ENCODE measurements around the gene NOS3. TPM values are rescaled to one million over a fixed set of nuclear protein-coding genes. Genes with fewer than 3 reads are reported as not detected.

NOS3 gene
- total and polyA plus RNA-seq, 3 experiments from 2014 or later = 5.2 to 10.6 (median 9.9) TPM

- H3K4me1 ChIP-seq (ENCODE audit: insufficient read depth, low read length) = peaks cover 20% of the 10 kb centered on the region
- Mint-ChIP-seq H3K27me3 (peaks cover 0 to 1% of the 10 kb centered on the region in 2 donors), H3K9me3 (no peaks in the 10 kb centered on the region), H3K4me1 (peaks cover 18 to 35% (median 28%) of the 10 kb centered on the region in 3 donors), H3K27ac (peak within 1 kb of the TSS; percentile 98 to 100 (median 99)), H3K4me3 (peak within 1 kb of the TSS; percentile 87 to 98 (median 96)), H3K36me3 (peaks cover 0 to 31% (median 3%) of the 10 kb centered on the region in 3 donors)
- DNase-seq = peak; percentile 93 to 99 (median 99)
- peak within 1 kb of the TSS; percentile 100 for H3K4me3 ChIP-seq (ENCODE audit: low read length)
- no peaks in the 10 kb centered on the region for H3K9me3 ChIP-seq (ENCODE audit: low read length)
- H3K36me3 ChIP-seq (ENCODE audit: insufficient read depth, low read length) = no peaks in the 10 kb centered on the region
- no peaks in the 10 kb centered on the region for H3K27me3 ChIP-seq (ENCODE audit: insufficient read depth, low read length, poor library complexity, severe bottlenecking)
- H3K27ac ChIP-seq (ENCODE audit: low read depth, low read length) = peak within 1 kb of the TSS; percentile 90
- ChIA-PET CTCF (interaction anchor here (0.6 to 3.2 kb wide), 25 partner anchors 9 to 1181 kb away, joined by 3 to 35 read pairs (median 4); partner anchors contain the start of genes NOS3, SLC4A2 and TMUB1), POLR2A (interaction anchor here (0.6 to 1.5 kb wide), 9 partner anchors 10 to 314 kb away, joined by 3 to 13 read pairs (median 5); partner anchors contain the start of genes CDK5, SLC4A2 and TMUB1)
Measured at GRCh38 chr7:151028131-151028947, 37.5 kb downstream of the NOS3 start, which contains the start of gene ABCB8. Gene ABCB8, plus strand, starts transcription at chr7:151028450. Its CDS starts 66 bp downstream, at chr7:151028516.

GRCh38 chr7:151028948-151029501 lies 38.2 kb downstream of the NOS3 start:
- H3K4me1 Mint-ChIP-seq = peaks cover 18 to 35% (median 28%) of the 10 kb centered on the region in 3 donors

GRCh38 chr7:151031011-151031410 lies 40.2 kb downstream of the NOS3 start:
- no peak overlapping the region for H3K27ac ChIP-seq (ENCODE audit: low read depth, low read length)
- H3K4me3 ChIP-seq (ENCODE audit: low read length) = no peak overlapping the region
- Mint-ChIP-seq H3K27me3 (peaks cover 0 to 1% of the 10 kb centered on the region in 2 donors), H3K4me1 (peaks cover 18 to 35% (median 28%) of the 10 kb centered on the region in 3 donors), H3K36me3 (peaks cover 0 to 47% (median 3%) of the 10 kb centered on the region in 3 donors), H3K4me3 (peak overlapping the region in 2 of 7 donors; percentile 6 to 58), H3K9me3 (no peaks in the 10 kb centered on the region), H3K27ac (peak overlapping the region in 3 of 8 donors; percentile 8 to 70 (median 18))
- no peak for DNase-seq
- CTCF ChIA-PET = interaction anchor here (1.4 to 2.6 kb wide), 2 partner anchors 13 to 79 kb away, joined by 5 to 12 read pairs; no protein-coding TSS in a partner anchor
- peaks cover 10% of the 10 kb centered on the region for H3K36me3 ChIP-seq (ENCODE audit: insufficient read depth, low read length)
- no peaks in the 10 kb centered on the region for H3K27me3 ChIP-seq (ENCODE audit: insufficient read depth, low read length, poor library complexity, severe bottlenecking)
- POLR2A ChIA-PET = no interaction called here
- no peaks in the 10 kb centered on the region for H3K9me3 ChIP-seq (ENCODE audit: low read length)
- H3K4me1 ChIP-seq (ENCODE audit: insufficient read depth, low read length) = peaks cover 20% of the 10 kb centered on the region

More at GRCh38 chr7:151028948-151029501, 38.2 kb downstream of the NOS3 start:
- Histone ChIP-seq H3K36me3 (ENCODE audit: insufficient read depth, low read length) (no peaks in the 10 kb centered on the region), H3K27me3 (ENCODE audit: insufficient read depth, low read length, poor library complexity, severe bottlenecking) (no peaks in the 10 kb centered on the region), H3K4me3 (ENCODE audit: low read length) (peak overlapping the region; percentile 100), H3K4me1 (ENCODE audit: insufficient read depth, low read length) (peaks cover 20% of the 10 kb centered on the region), H3K27ac (ENCODE audit: low read depth, low read length) (peak overlapping the region; percentile 90), H3K9me3 (ENCODE audit: low read length) (no peaks in the 10 kb centered on the region)
- ChIA-PET CTCF (interaction anchor here (0.6 to 3.2 kb wide), 13 partner anchors 8 to 615 kb away, joined by 3 to 35 read pairs (median 5); partner anchors contain the start of genes NOS3, SLC4A2 and TMUB1), POLR2A (interaction anchor here (0.6 to 1.5 kb wide), 5 partner anchors 11 to 315 kb away, joined by 3 to 13 read pairs (median 5); partner anchors contain the start of gene SLC4A2)
- Mint-ChIP-seq H3K27ac (peak overlapping the region; percentile 98 to 100 (median 99)), H3K36me3 (peaks cover 0 to 31% (median 3%) of the 10 kb centered on the region in 3 donors), H3K9me3 (no peaks in the 10 kb centered on the region), H3K27me3 (peaks cover 0 to 1% of the 10 kb centered on the region in 2 donors), H3K4me3 (peak overlapping the region; percentile 87 to 98 (median 96))
- DNase-seq = no peak

GRCh38 chr7:151032936-151033863 lies 42.4 kb downstream of the NOS3 start:
- DNase-seq = no peak
- Histone ChIP-seq H3K36me3 (ENCODE audit: insufficient read depth, low read length) (peaks cover 21% of the 10 kb centered on the region), H3K27me3 (ENCODE audit: insufficient read depth, low read length, poor library complexity, severe bottlenecking) (no peaks in the 10 kb centered on the region), H3K9me3 (ENCODE audit: low read length) (no peaks in the 10 kb centered on the region), H3K4me1 (ENCODE audit: insufficient read depth, low read length) (peaks cover 13% of the 10 kb centered on the region), H3K4me3 (ENCODE audit: low read length) (no peak overlapping the region), H3K27ac (ENCODE audit: low read depth, low read length) (no peak overlapping the region)
- Mint-ChIP-seq H3K9me3 (no peaks in the 10 kb centered on the region), H3K36me3 (peaks cover 0 to 60% (median 3%) of the 10 kb centered on the region in 3 donors), H3K27ac (no peak overlapping the region), H3K4me1 (peaks cover 11 to 27% (median 15%) of the 10 kb centered on the region in 3 donors), H3K4me3 (no peak overlapping the region), H3K27me3 (peaks cover 0 to 1% of the 10 kb centered on the region in 2 donors)
- ChIA-PET POLR2A (no interaction called here), CTCF (interaction anchor here (1.0 to 2.6 kb wide), 2 partner anchors 15 to 77 kb away, joined by 3 to 12 read pairs; no protein-coding TSS in a partner anchor)

- no peak for DNase-seq
- POLR2A ChIA-PET = no interaction called here
- Histone ChIP-seq H3K9me3 (ENCODE audit: low read length) (no peaks in the 10 kb centered on the region), H3K27ac (ENCODE audit: low read depth, low read length) (no peak overlapping the region), H3K36me3 (ENCODE audit: insufficient read depth, low read length) (peaks cover 21% of the 10 kb centered on the region), H3K27me3 (ENCODE audit: insufficient read depth, low read length, poor library complexity, severe bottlenecking) (no peaks in the 10 kb centered on the region), H3K4me3 (ENCODE audit: low read length) (no peak overlapping the region), H3K4me1 (ENCODE audit: insufficient read depth, low read length) (peaks cover 10% of the 10 kb centered on the region)
- H3K4me1 Mint-ChIP-seq = peaks cover 7 to 22% (median 11%) of the 10 kb centered on the region in 3 donors
- H3K4me3 Mint-ChIP-seq = no peak overlapping the region
- no peak overlapping the region for H3K27ac Mint-ChIP-seq
- H3K27me3 Mint-ChIP-seq = peaks cover 0 to 1% of the 10 kb centered on the region in 2 donors
- H3K36me3 Mint-ChIP-seq = peaks cover 0 to 56% (median 0%) of the 10 kb centered on the region in 3 donors
- CTCF ChIA-PET = interaction anchor here (1.0 to 2.6 kb wide), 2 partner anchors 16 to 76 kb away, joined by 3 to 12 read pairs; no protein-coding TSS in a partner anchor
- no peaks in the 10 kb centered on the region for H3K9me3 Mint-ChIP-seq
Measured at GRCh38 chr7:151033864-151034249, 43.0 kb downstream of the NOS3 start.

GRCh38 chr7:151034312-151035025 lies 43.7 kb downstream of the NOS3 start:
- Histone ChIP-seq H3K27ac (ENCODE audit: low read depth, low read length) (no peak overlapping the region), H3K4me1 (ENCODE audit: insufficient read depth, low read length) (peaks cover 4% of the 10 kb centered on the region), H3K4me3 (ENCODE audit: low read length) (no peak overlapping the region), H3K27me3 (ENCODE audit: insufficient read depth, low read length, poor library complexity, severe bottlenecking) (no peaks in the 10 kb centered on the region), H3K9me3 (ENCODE audit: low read length) (no peaks in the 10 kb centered on the region), H3K36me3 (ENCODE audit: insufficient read depth, low read length) (peaks cover 21% of the 10 kb centered on the region)
- H3K4me1 Mint-ChIP-seq = peaks cover 5 to 23% (median 6%) of the 10 kb centered on the region in 3 donors
- H3K36me3 Mint-ChIP-seq = peaks cover 0 to 55% (median 0%) of the 10 kb centered on the region in 3 donors
- POLR2A ChIA-PET = no interaction called here
- CTCF ChIA-PET = no interaction called here
- no peak for DNase-seq
- H3K4me3 Mint-ChIP-seq = no peak overlapping the region
- H3K27me3 Mint-ChIP-seq = peaks cover 0 to 1% of the 10 kb centered on the region in 2 donors
- H3K9me3 Mint-ChIP-seq = no peaks in the 10 kb centered on the region
- H3K27ac Mint-ChIP-seq = peak overlapping the region in 1 of 8 donors; percentile 76

Measured in CD8-positive, alpha-beta memory T cell (primary cell).